Astrocyte of the cerebellum (primary cell): Measurements from ENCODE around the gene GIGYF1.
A peak's percentile ranks its signal among the peaks of the same experiment; 100 is the strongest.

Source experiments
- DNase-seq: peaks from one replicate; pipeline ENCODE4 v3.0.0-alpha.2; 2011; ENCODE audit warnings: low read depth
- H3K4me3 ChIP-seq: 2 replicates; pipeline ENCODE4 v1.5.1; 2011; ENCODE audit warnings: mild to moderate bottlenecking, low read depth, low read length, moderate library complexity
- in situ Hi-C: cut with HindIII; loops from 2 replicates; pipeline ENCODE4 v1.10.0; 2017; ENCODE audit warnings: low sequenced_read_pairs
- TF ChIP-seq, protein P1 (sequence below): IDR thresholded peaks from 2 replicates; pipeline ENCODE4 v1.5.1; 2012; ENCODE audit warnings: low read length, low read depth, moderate library complexity, mild to moderate bottlenecking; ENCODE audit errors: missing control alignments

GIGYF1 gene

DNA sequence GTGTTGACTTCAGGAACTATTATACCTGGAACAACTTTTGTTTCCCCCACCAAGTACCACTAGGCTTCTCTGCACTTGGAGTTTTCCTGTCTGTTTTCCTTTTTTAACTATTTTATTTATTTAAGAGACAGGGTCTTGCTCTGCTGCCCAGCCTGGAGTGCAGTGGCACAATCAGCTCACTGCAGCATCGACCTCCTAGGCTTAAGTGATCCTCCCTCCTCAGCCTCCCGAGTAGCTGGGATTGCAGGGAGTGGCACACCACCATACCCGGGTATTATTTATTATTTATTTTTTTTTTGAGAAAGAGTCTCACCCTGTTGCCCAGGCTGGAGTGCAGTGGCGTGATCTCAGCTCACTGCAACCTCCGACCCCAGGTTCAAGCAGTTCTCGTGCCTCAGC is 2.1 kb upstream of the GIGYF1 start:
- TF ChIP-seq, protein P1, sequence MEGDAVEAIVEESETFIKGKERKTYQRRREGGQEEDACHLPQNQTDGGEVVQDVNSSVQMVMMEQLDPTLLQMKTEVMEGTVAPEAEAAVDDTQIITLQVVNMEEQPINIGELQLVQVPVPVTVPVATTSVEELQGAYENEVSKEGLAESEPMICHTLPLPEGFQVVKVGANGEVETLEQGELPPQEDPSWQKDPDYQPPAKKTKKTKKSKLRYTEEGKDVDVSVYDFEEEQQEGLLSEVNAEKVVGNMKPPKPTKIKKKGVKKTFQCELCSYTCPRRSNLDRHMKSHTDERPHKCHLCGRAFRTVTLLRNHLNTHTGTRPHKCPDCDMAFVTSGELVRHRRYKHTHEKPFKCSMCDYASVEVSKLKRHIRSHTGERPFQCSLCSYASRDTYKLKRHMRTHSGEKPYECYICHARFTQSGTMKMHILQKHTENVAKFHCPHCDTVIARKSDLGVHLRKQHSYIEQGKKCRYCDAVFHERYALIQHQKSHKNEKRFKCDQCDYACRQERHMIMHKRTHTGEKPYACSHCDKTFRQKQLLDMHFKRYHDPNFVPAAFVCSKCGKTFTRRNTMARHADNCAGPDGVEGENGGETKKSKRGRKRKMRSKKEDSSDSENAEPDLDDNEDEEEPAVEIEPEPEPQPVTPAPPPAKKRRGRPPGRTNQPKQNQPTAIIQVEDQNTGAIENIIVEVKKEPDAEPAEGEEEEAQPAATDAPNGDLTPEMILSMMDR, result no peak
- no peak for DNase-seq
- no peak overlapping the region for H3K4me3 ChIP-seq
- in situ Hi-C loops, result no loop called here

GRCh38 chr7:100693312-100694097 is 545 bp downstream of the GIGYF1 start:
- TF ChIP-seq, protein P1, result no peak
- DNase-seq, result no peak
- H3K4me3 ChIP-seq, result peak overlapping the region; percentile 82
- in situ Hi-C loops, result no loop called here

DNA sequence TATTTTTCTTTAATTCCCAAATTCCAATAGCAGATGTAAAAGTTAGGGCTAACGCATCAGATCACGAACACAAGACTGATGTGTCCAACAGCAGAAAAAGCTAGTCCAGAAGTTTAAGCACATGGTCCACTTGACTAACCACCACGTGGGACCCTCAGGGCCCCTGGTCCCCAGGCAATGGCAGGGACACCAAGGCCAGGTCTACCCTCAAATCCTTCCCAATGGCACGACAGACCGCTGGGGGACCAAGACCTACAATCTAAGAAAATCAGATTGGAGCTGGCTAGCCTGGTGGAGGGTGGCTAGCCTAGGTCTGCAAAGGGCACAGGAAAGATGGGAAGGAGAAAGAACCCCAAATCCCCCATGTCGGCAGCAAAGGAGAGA is 1.5 kb downstream of the GIGYF1 start:
- TF ChIP-seq, protein P1, result no peak
- peak overlapping the region; percentile 82 for H3K4me3 ChIP-seq
- no peak for DNase-seq
- in situ Hi-C loops, result no loop called here

GRCh38 chr7:100691676-100692577 is 2.1 kb downstream of the GIGYF1 start:
- TF ChIP-seq, protein P1, result peak; percentile 90
- peak overlapping the region; percentile 82 for H3K4me3 ChIP-seq
- in situ Hi-C loops, result no loop called here
- peak; percentile 55 for DNase-seq

GRCh38 chr7:100689230-100690135 is 4.6 kb downstream of the GIGYF1 start:
- DNase-seq, result no peak
- H3K4me3 ChIP-seq, result no peak overlapping the region
- in situ Hi-C loops, result no loop called here
- TF ChIP-seq, protein P1, result no peak
